Activated naive CD4-positive, alpha-beta T cell (primary cell): ENCODE data around the gene KCNQ1OT1.

Source experiments
- DNase-seq, 4 experiments: peaks; one replicate each; lab custom pipeline; 2025; lab: John Stamatoyannopoulos, UW

KCNQ1OT1 gene

GRCh38 chr11:2666828-2667570, 32.8 kb downstream of the KCNQ1OT1 start:
- DNase-seq, result no peak

DNA sequence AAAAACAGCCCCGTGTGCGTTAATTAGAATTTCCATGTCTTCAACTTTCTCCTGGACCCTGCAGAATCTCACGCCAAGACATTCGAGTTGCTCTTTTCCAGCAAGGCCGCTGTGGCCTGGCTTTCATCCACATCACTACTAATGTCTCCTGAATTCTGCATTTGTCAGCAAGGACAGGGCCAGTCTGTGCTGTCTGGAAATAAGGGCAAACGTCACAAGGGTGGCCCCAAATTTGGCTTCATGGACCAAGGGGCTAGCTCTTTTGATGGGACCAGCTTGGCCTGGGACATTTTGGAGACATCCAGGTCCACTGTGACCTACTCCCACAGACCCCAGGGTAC, 33.4 kb downstream of the KCNQ1OT1 start:
- no peak for DNase-seq

DNA sequence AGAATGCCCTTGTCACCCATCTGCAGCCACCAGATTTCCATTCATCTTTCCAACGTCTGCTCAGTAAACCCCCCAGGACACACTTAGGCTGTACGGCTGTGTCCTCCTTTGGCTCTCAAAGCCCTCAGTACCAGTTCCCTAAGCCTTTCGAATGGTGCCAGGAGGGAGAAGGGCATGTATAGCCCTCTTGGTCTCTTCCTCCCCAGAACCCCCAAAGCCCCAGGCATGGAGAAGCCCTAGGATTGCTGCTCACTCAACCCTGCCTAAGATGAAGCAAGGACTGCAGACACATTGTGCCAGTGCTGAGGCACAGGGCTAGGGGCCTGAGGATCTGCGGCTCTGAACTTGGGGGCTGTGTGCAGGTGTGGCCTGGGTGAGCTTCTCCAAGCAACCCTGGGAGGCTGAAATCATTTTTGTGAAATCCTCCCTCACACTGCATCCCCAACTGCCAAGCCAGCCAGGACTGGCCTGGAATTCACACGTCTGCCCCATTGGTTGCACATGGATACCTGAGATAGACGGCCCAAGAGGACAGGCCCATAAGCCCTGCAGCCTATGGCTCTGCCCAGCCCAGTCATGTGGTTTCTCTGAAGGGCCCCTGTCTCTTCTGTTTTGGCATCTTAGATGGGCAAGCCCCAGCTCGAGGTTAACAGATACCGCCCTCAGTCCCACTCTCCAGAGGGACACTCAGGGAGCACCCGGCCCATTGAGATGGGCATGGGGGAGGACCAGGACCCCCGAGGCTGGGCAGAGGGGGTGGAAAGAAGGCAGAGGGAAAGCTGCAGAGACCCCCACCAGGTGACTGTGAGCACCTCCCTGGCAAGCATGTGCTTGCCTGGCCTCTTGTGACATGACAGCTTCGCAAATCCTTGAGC, 34.0 kb downstream of the KCNQ1OT1 start:
- no peak for DNase-seq

- no peak for DNase-seq
Observed at GRCh38 chr11:2664791-2665525, 34.8 kb downstream of the KCNQ1OT1 start.

GRCh38 chr11:2664376-2664775, 35.4 kb downstream of the KCNQ1OT1 start:
- DNase-seq, result no peak

DNA sequence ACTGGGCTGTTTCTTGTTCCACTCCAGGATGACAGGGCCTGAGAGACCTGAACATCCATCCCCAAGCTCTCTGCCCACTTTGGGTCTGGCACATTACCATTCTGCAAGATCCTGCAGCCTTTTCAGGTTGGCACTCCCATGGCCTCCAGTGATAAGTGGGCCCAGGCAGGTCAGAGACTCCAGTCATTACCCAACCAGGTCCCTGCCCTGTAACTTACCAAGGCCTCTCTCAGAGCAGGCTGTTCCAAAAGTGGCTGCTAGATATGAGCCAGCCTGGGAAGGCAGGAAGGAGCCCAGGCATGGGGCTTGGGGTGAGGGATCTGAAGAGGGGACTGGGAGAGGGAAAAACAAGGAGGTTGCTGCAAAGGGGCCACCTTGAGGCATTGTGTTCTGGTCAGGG, 35.9 kb downstream of the KCNQ1OT1 start:
- no peak for DNase-seq

DNA sequence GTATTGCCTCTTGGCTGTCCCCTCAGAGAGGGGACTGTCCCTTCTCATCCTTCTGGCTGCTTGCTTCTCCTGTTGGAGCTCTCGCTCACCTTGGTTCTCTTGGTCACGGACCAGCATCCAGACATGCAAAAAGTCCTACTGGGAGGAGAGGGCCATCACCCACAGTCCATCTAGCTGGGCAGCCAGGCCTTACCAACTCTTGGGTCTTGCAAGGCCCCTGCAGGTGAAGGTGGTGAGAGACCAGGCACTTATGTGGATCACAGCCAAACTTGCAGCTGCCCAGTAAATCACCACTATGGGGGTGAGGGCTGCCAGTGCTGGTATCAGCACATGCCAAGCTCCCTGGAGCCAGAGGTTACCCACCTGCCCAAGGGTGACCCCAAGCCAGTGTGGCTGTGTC, 36.3 kb downstream of the KCNQ1OT1 start:
- DNase-seq, result no peak

DNA sequence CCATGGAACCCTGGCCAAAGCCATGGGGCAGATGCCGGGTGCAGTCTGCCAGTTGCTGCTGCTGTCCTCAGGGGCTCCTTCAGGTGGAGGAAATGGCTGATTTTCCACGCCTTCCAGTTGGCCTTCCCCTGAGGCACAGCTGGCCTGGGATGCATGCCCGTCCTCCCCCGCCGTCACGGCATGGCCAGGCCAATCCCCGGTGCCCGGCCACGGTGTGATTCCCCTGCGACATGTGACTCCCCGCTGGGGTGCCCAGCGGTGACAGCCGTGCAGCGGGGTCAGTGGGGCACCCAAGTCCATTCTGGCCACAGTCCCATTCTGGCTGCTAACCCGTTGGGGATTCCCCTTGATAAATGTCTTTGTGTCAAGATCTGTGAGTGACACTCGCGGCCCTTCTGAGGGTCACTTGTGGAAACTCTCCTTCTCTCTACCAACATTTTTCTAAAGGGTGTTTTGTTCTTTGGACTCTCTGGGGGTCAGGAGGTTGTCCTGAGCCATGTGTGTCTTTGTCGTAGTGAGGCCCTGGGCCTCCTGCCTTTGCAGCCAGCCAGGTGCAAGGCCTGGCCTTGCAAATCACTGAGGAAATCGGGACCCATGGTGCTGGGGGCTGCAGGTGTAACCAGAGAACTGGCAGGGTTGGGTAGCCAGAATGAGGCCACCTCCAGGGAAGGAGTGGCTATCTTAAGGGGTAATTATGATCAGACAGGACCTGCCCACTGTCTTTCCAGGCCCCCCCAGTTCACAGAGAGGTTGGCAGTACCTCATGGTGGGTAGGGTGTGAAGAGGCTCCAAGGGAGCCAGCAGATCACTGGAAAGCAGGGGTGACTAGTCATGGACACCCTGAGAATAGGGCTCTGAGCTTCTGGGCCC, 37.1 kb downstream of the KCNQ1OT1 start:
- no peak for DNase-seq

DNA sequence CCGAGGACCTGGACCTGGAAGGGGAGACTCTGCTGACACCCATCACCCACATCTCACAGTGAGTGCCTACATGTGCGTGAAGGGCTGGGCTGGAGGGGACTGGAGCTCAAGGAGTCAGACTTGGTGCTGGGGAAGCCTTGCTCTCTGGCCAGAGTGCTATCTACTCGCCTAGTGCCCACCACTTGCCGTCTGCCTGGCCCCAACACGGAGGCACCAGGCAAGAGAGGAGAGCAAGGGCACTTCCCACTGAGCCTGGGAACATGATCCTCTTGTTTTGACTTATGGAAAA, 37.8 kb downstream of the KCNQ1OT1 start:
- DNase-seq, result no peak

GRCh38 chr11:2661173-2662023, 38.4 kb downstream of the KCNQ1OT1 start:
- DNase-seq, result no peak

- no peak for DNase-seq
Observed at GRCh38 chr11:2660357-2660939, 39.3 kb downstream of the KCNQ1OT1 start.

- no peak for DNase-seq
Observed at GRCh38 chr11:2657697-2658284, 42.0 kb downstream of the KCNQ1OT1 start.

- no peak for DNase-seq
Observed at GRCh38 chr11:2656859-2657258, 42.9 kb downstream of the KCNQ1OT1 start.

DNA sequence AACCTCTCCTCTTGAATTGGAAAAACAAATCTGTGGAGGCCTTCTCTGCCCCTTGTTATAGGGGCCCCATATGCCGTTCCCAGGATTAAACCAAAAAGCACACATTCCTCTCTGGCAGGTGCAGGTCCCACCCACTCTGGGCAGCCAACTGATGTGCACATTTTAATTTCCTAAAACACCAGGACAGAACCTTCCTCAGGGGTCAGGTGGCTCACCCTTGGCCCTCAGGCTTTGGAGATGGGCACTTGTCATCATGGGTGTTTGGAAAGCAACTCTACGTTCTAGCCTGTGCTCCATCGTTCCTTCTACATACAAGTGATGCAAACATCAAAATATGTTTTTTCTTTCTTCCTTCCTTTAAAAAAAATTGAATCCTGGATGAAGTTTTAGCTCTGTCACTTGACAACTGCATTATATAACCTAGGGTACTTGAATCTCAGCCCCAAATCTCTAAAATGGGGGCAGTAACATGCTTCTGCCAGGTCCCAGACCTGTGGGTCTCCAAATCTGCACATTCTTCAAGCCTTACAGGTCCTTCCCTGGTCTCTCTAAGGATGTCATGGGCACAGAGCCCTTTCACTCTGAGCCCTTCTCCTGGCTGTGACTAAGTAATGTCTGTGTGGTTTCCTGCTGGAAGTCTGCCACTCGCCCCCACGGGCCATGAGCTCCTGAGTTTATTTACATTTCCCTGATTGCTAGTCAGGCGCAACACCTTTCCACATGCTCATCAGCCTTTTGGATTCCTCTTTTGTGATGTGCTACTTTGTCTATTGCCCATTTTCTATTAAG, 43.8 kb downstream of the KCNQ1OT1 start:
- no peak for DNase-seq

DNA sequence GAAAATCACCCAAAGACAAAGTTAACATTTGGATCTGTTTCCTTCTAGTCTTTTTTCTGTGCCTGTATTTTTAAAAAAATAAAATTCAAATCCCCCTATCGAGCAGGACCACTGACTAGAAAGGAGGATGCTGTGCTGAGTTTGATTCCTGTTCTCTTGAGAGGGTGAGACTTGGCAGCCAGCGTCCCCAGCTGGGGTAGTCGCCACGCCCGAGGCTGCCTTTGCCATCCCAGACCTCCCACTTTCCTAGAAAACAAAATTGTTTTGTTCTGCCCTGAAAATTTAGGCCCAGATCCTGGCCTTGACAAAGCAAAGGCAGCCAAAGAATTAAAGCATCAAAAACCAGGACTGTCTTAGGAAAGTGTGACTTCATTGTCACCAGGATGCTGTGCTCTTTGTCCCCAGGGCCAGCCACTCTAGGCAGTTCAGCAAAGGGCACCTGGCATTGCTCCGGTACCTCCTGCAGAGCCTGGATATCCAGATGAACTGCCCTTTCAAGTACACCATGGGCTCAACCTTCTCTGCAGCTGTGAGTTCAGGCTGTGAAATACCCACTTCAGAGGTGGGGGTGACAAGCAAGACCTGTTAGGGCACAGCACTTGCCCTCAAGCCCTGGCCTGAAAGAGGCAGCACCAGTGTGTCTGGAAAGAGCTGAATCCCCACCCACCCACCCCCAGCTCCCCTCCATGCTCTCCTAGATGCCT, 44.6 kb downstream of the KCNQ1OT1 start:
- DNase-seq, result no peak

- no peak for DNase-seq
Observed at GRCh38 chr11:2653930-2654739, 45.7 kb downstream of the KCNQ1OT1 start.

GRCh38 chr11:2653198-2653551, 46.6 kb downstream of the KCNQ1OT1 start:
- no peak for DNase-seq
